K562 (cell line): Measurements from ENCODE around the gene GPR107. TPM values are rescaled to one million over a fixed set of nuclear protein-coding genes. Genes with fewer than 3 reads are reported as not detected.

Source experiments
- ATF6 ChIP-seq: sonication (generic); formaldehyde crosslinking; IDR thresholded peaks from 2 replicates; pipeline ENCODE4 v1.4.0; 2020; ENCODE audit warnings: mild to moderate bottlenecking, missing genetic modification reagents
- BMI1 ChIP-seq: fragments of 150-350 bp; IDR thresholded peaks from 2 replicates; pipeline ENCODE4 v1.6.1; 2014; ENCODE audit warnings: low read length
- CGGBP1 ChIP-seq: fragments of 250-450 bp; sonication (Bioruptor Pico); IDR thresholded peaks from 2 replicates; pipeline ENCODE4 v1.9.0; 2021; ENCODE audit warnings: mild to moderate bottlenecking
- ELF4 ChIP-seq: fragments of 450-650 bp; formaldehyde crosslinking; IDR thresholded peaks from 2 replicates; pipeline ENCODE4 v1.4.0; 2022; ENCODE audit warnings: missing genetic modification characterization
- EP400 ChIP-seq: fragments of 450-650 bp; IDR thresholded peaks from 2 replicates; pipeline ENCODE4 v1.6.1; 2017; ENCODE audit warnings: antibody characterized with exemption, mild to moderate bottlenecking, moderate library complexity
- KLF10 ChIP-seq: fragments of 250-450 bp; sonication (Bioruptor Pico); IDR thresholded peaks from 2 replicates; pipeline ENCODE4 v1.6.1; 2021; ENCODE audit warnings: matching md5 sums
- MXD1 ChIP-seq: fragments of 250-450 bp; sonication (Bioruptor Pico); IDR thresholded peaks from 2 replicates; pipeline ENCODE4 v1.8.0; 2021; ENCODE audit warnings: borderline replicate concordance, mild to moderate bottlenecking, moderate library complexity; ENCODE audit not compliant: poor library complexity, severe bottlenecking
- MYBL2 ChIP-seq, 2 experiments: fragments of 450-650 bp in 1 of 2; sonication (generic) in 1 of 2; formaldehyde crosslinking in 1 of 2; IDR thresholded peaks; 2 replicates each; pipeline versions ENCODE4 v1.6.1 to v1.8.1; 2017 to 2022; ENCODE audit warnings: borderline replicate concordance in 1 of 2, inconsistent platforms in 1 of 2, low read depth in 1 of 2, mild to moderate bottlenecking in 1 of 2, missing genetic modification reagents in 1 of 2, moderate library complexity in 1 of 2
- POLR2B ChIP-seq: fragments of 450-650 bp; IDR thresholded peaks from 2 replicates; pipeline ENCODE4 v1.6.1; 2018; ENCODE audit warnings: low read depth; ENCODE audit not compliant: partially characterized antibody
- SMAD1 ChIP-seq: fragments of 150-350 bp; IDR thresholded peaks from 2 replicates; pipeline ENCODE4 v1.6.1; 2014; ENCODE audit warnings: low read length, low read depth; ENCODE audit not compliant: partially characterized antibody
- SP1 ChIP-seq: sonication (generic); formaldehyde crosslinking; IDR thresholded peaks from 2 replicates; pipeline ENCODE4 v1.8.1; 2022; ENCODE audit warnings: mild to moderate bottlenecking, missing genetic modification reagents
- TFE3 ChIP-seq: fragments of 450-650 bp; formaldehyde crosslinking; IDR thresholded peaks from 2 replicates; pipeline ENCODE4 v1.4.0; 2020; ENCODE audit warnings: mild to moderate bottlenecking, mixed read lengths
- ZBTB11 ChIP-seq, 3 experiments: fragments of 200-800 bp in 1 of 3; fragments of 250-450 bp in 1 of 3; fragments of 450-650 bp in 1 of 3; sonication (Bioruptor Pico) in 1 of 3; sonication (Bioruptor generic) in 1 of 3; formaldehyde crosslinking in 1 of 3; IDR thresholded peaks; 2 replicates each; pipeline versions ENCODE4 v1.6.1 to v1.8.0; 2016 to 2022; ENCODE audit warnings: mild to moderate bottlenecking in 2 of 3, missing genetic modification characterization in 2 of 3, missing compliant biosample characterization in 1 of 3, moderate library complexity in 1 of 3
- ZC3H4 ChIP-seq: sonication (generic); formaldehyde crosslinking; IDR thresholded peaks from 2 replicates; pipeline ENCODE4 v1.9.0; 2021; ENCODE audit warnings: missing genetic modification reagents, borderline replicate concordance
- ZNF395 ChIP-seq: fragments of 200-800 bp; sonication (Bioruptor generic); IDR thresholded peaks from 2 replicates; pipeline ENCODE4 v1.6.1; 2017; ENCODE audit warnings: missing genetic modification characterization, missing compliant biosample characterization
- ZNF445 ChIP-seq: fragments of 250-450 bp; sonication (Bioruptor Pico); IDR thresholded peaks from 2 replicates; pipeline ENCODE4 v1.4.0; 2020; ENCODE audit warnings: low read depth, mild to moderate bottlenecking, moderate library complexity
- polyA plus RNA-seq, 8 experiments: library from polyadenylated mRNA; depleted of rRNA in 4 of 8; stranded (reverse) in 5 of 8; unstranded in 3 of 8; fragments of >200 nt; fragmentation: Nextera tagmentation in 2 of 8; fragmentation: Illumina TruSeq in 1 of 8; extraction: Ambion mirVana in 2 of 8; extraction: Trizol in 1 of 8; gene quantifications; 2 replicates each; pipeline versions ENCODE4 v1.2.1 to v1.2.3, GENCODE V29; 2011 to 2014; ENCODE audit warnings: inconsistent platforms in 1 of 8, missing spikeins in 1 of 8
- total RNA-seq, 7 experiments: library from RNA; depleted of rRNA in 6 of 7; stranded (reverse); fragments of >200 nt in 6 of 7; fragmentation: Illumina TruSeq in 2 of 7; extraction: Trizol in 2 of 7; gene quantifications; 2 replicates each; pipeline versions ENCODE4 v1.2.1 to v1.2.3, GENCODE V29; 2011 to 2021; ENCODE audit warnings: low replicate concordance in 1 of 7

GPR107 gene
- total and polyA plus RNA-seq, 9 of the 15 experiments (the other 6 are each of a cell fraction or from before 2014, with no cell fraction given) = 3.2 to 34.6 (median 14.4) TPM

- TF ChIP-seq CGGBP1 (CRISPR knock-in tag) = no peak
- TF ChIP-seq MYBL2 (IDR thresholded peaks at IDR 0.05; ENCODE audit: low read depth) = no peak
- no peak for TF ChIP-seq MYBL2 (CRISPR knock-in tag; IDR thresholded peaks at IDR 0.05; ENCODE audit: borderline replicate concordance)
- peak; percentile 86 for TF ChIP-seq EP400
- TF ChIP-seq POLR2B = peak; percentile 79
- TF ChIP-seq ZBTB11 (CRISPR knock-in tag; IDR thresholded peaks at IDR 0.05) = peak; percentile 36 to 88 (median 52); a peak in 3 of 6 replicates
- no peak for TF ChIP-seq TFE3 (CRISPR knock-in tag)
- TF ChIP-seq MXD1 (CRISPR knock-in tag) = no peak
- no peak for TF ChIP-seq ELF4 (CRISPR knock-in tag)
- TF ChIP-seq SMAD1 = no peak
- no peak for TF ChIP-seq ATF6 (CRISPR knock-in tag)
- peak; percentile 75 for TF ChIP-seq SP1 (CRISPR knock-in tag)
- no peak for TF ChIP-seq ZC3H4 (CRISPR knock-in tag)
- no peak for TF ChIP-seq ZNF445
- TF ChIP-seq KLF10 = no peak
- no peak for TF ChIP-seq ZNF395
- TF ChIP-seq BMI1 = peak; percentile 84
Observed at GRCh38 chr9:130053504-130054324, at the start of gene GPR107 (continued).
